ENCODE results near the gene TBL2. TPM values are rescaled to one million over a fixed set of nuclear protein-coding genes. Genes with fewer than 3 reads are reported as not detected.

Gene TBL2
- total RNA-seq, 1 experiment from 2014 or later = 44.0 TPM

GRCh38 chr7:73519867-73520672 lies 58.3 kb downstream of the TBL2 start:
- BruUV-seq (replicated peaks) = no TSS peak
- peak overlapping the region; percentile 91 for H3K4me3 Mint-ChIP-seq (ENCODE audit: unreplicated experiment)
- ChIA-PET CTCF (no interaction called here), POLR2A (interaction anchor here (0.6 to 5.1 kb wide), 12 partner anchors 9 to 218 kb away, joined by 3 to 57 read pairs (median 5); partner anchors contain the start of genes ABHD11, BCL7B and TBL2)
- TF ChIP-seq CTCF (IDR thresholded peaks at IDR 0.05; ENCODE audit: unreplicated experiment) = no peak
- H3K4me1 Mint-ChIP-seq (ENCODE audit: insufficient read depth, unreplicated experiment) = peaks cover 17% of the 10 kb centered on the region
- H3K27ac Mint-ChIP-seq (ENCODE audit: low read depth, unreplicated experiment) = peak overlapping the region; percentile 91
- no peaks in the 10 kb centered on the region for H3K9me3 Mint-ChIP-seq (ENCODE audit: unreplicated experiment)
- no peaks in the 10 kb centered on the region for H3K27me3 Mint-ChIP-seq (ENCODE audit: insufficient read depth, unreplicated experiment)
- DNase-seq (ENCODE audit: unreplicated experiment) = peak; percentile 17
- H3K36me3 Mint-ChIP-seq (ENCODE audit: insufficient read depth, unreplicated experiment) = peaks cover 45% of the 10 kb centered on the region
- intact Hi-C loops (cut with micrococcal nuclease) = loop anchor here (2.0 kb wide), 1 partner anchor 215 kb away; no protein-coding TSS in a partner anchor

- no peaks in the 10 kb centered on the region for H3K9me3 Mint-ChIP-seq (ENCODE audit: unreplicated experiment)
- peaks cover 61% of the 10 kb centered on the region for H3K36me3 Mint-ChIP-seq (ENCODE audit: insufficient read depth, unreplicated experiment)
- no peaks in the 10 kb centered on the region for H3K27me3 Mint-ChIP-seq (ENCODE audit: insufficient read depth, unreplicated experiment)
- CTCF ChIA-PET = interaction anchor here (0.6 to 1.0 kb wide), 4 partner anchors 11 to 222 kb away, joined by 3 to 6 read pairs (median 3); no protein-coding TSS in a partner anchor
- BruUV-seq (replicated peaks) = no TSS peak
- peaks cover 18% of the 10 kb centered on the region for H3K4me1 Mint-ChIP-seq (ENCODE audit: insufficient read depth, unreplicated experiment)
- H3K27ac Mint-ChIP-seq (ENCODE audit: low read depth, unreplicated experiment) = no peak overlapping the region
- intact Hi-C loops (cut with micrococcal nuclease) = no loop called here
- POLR2A ChIA-PET = interaction anchor here (0.6 to 5.1 kb wide), 6 partner anchors 12 to 165 kb away, joined by 3 to 57 read pairs (median 6); partner anchors contain the start of genes BCL7B, BUD23, DNAJC30 and TBL2
- peak overlapping the region; percentile 91 for H3K4me3 Mint-ChIP-seq (ENCODE audit: unreplicated experiment)
- no peak for DNase-seq (ENCODE audit: unreplicated experiment)
- TF ChIP-seq CTCF (IDR thresholded peaks at IDR 0.05; ENCODE audit: unreplicated experiment) = no peak
Measured at GRCh38 chr7:73518470-73518869, 59.9 kb downstream of the TBL2 start.

Other genes starting within 250 kb of the TBL2 start
- not detected in 2 replicates for gene FZD9, start 144.8 kb downstream of the TBL2 start, total RNA-seq (2022)
- 84.0 and 86.7 TPM in 2 replicates for gene BAZ1B, start 56.3 kb downstream of the TBL2 start, total RNA-seq (2022)
- gene BCL7B, start 20.9 kb downstream of the TBL2 start, total RNA-seq (2022) = 66.5 and 73.3 TPM in 2 replicates
- 1.5 TPM in 1 of 2 replicates, not detected in the other for gene MLXIPL, start 45.9 kb upstream of the TBL2 start, total RNA-seq (2022)
- 0.44 and 1.3 TPM in 2 replicates for gene VPS37D, start 89.3 kb upstream of the TBL2 start, total RNA-seq (2022)
- 11.0 and 11.4 TPM in 2 replicates for gene DNAJC30, start 104.9 kb upstream of the TBL2 start, total RNA-seq (2022)
- 71.5 and 81.9 TPM in 2 replicates for gene BUD23, start 105.0 kb upstream of the TBL2 start, total RNA-seq (2022)
- 21.9 and 24.2 TPM in 2 replicates for gene STX1A, start 141.1 kb upstream of the TBL2 start, total RNA-seq (2022)
- gene ABHD11, start 160.2 kb upstream of the TBL2 start, total RNA-seq (2022) = 15.3 and 18.9 TPM in 2 replicates
- not detected in 2 replicates for gene CLDN3, start 191.7 kb upstream of the TBL2 start, total RNA-seq (2022)